Measurements from ENCODE around the gene GRK7. TPM values are rescaled to one million over a fixed set of nuclear protein-coding genes. Genes with fewer than 3 reads are reported as not detected.

GRK7 gene
- total and polyA plus RNA-seq, 9 of the 15 experiments (the other 6 are each of a cell fraction or from before 2014, with no cell fraction given), result 0.01 to 0.08 (median 0.04) TPM; not detected in 3

DNA sequence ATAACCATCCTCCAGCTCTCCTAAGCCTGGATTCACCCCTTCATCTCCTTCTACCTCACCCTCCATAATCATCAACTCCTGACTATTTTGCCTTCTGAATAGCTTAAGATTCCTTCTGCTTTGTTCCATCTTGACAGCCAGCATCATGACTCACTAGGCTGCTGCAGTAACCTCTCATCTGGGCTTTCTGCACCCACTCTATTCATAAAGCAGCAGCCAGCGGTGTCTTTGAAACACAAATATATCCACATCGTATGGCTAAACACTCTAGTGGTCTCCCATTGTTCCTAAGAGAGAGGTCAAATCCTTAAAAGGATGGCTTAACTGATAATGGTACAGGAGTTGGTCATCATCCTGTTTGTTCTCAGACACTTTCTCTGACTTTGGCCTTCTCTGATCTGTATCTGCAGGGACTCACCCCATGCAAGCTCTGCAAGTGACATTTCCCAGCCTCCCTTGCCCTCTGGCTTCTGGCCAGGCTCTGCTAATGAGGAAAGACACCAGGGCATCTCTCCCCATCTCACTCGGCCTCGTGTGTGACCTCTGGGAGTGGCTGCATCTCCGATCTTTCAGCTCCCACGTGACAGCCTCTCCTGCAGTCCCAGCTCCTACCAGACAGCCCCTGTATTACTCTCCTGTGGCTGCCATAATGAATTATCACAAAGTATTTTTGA, 6.2 kb downstream of the GRK7 start (continued):
- TF ChIP-seq, protein P1, sequence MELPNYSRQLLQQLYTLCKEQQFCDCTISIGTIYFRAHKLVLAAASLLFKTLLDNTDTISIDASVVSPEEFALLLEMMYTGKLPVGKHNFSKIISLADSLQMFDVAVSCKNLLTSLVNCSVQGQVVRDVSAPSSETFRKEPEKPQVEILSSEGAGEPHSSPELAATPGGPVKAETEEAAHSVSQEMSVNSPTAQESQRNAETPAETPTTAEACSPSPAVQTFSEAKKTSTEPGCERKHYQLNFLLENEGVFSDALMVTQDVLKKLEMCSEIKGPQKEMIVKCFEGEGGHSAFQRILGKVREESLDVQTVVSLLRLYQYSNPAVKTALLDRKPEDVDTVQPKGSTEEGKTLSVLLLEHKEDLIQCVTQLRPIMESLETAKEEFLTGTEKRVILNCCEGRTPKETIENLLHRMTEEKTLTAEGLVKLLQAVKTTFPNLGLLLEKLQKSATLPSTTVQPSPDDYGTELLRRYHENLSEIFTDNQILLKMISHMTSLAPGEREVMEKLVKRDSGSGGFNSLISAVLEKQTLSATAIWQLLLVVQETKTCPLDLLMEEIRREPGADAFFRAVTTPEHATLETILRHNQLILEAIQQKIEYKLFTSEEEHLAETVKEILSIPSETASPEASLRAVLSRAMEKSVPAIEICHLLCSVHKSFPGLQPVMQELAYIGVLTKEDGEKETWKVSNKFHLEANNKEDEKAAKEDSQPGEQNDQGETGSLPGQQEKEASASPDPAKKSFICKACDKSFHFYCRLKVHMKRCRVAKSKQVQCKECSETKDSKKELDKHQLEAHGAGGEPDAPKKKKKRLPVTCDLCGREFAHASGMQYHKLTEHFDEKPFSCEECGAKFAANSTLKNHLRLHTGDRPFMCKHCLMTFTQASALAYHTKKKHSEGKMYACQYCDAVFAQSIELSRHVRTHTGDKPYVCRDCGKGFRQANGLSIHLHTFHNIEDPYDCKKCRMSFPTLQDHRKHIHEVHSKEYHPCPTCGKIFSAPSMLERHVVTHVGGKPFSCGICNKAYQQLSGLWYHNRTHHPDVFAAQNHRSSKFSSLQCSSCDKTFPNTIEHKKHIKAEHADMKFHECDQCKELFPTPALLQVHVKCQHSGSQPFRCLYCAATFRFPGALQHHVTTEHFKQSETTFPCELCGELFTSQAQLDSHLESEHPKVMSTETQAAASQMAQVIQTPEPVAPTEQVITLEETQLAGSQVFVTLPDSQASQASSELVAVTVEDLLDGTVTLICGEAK (IDR thresholded peaks at IDR 0.05), result no peak
- TF ChIP-seq, protein P1 (CRISPR knock-in tag; IDR thresholded peaks at IDR 0.05), result no peak
- TF ChIP-seq, protein P2, sequence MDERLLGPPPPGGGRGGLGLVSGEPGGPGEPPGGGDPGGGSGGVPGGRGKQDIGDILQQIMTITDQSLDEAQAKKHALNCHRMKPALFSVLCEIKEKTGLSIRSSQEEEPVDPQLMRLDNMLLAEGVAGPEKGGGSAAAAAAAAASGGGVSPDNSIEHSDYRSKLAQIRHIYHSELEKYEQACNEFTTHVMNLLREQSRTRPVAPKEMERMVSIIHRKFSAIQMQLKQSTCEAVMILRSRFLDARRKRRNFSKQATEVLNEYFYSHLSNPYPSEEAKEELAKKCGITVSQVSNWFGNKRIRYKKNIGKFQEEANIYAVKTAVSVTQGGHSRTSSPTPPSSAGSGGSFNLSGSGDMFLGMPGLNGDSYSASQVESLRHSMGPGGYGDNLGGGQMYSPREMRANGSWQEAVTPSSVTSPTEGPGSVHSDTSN (CRISPR knock-in tag; IDR thresholded peaks at IDR 0.05; ENCODE audit: low read depth), result no peak
- TF ChIP-seq, protein P2 (tag; conservative IDR thresholded peaks at IDR 0.05; ENCODE audit: low read depth), result 0 out of 2 replicates have a peak, but pooled peaks have one; percentile 24
- TF ChIP-seq TBP (optimal IDR thresholded peaks at IDR 0.05; ENCODE audit: low read depth, low read length) (peak; percentile 26), IFI16 (CRISPR knock-in tag; IDR thresholded peaks at IDR 0.05) (no peak), E2F3 (CRISPR knock-in tag; IDR thresholded peaks at IDR 0.05) (no peak), ZFP36 (IDR thresholded peaks at IDR 0.05; ENCODE audit: low read depth, low read length, partially characterized antibody) (no peak), KDM2B (CRISPR knock-in tag; IDR thresholded peaks at IDR 0.05) (no peak), ETV5 (CRISPR knock-in tag; IDR thresholded peaks at IDR 0.05; ENCODE audit: low read depth) (no peak), ZNF696 (CRISPR knock-in tag; conservative IDR thresholded peaks at IDR 0.05) (no peak), RBM14 (IDR thresholded peaks at IDR 0.05; ENCODE audit: borderline replicate concordance, insufficient read depth, low read depth, low read length) (no peak)
- TF ChIP-seq, protein P3, sequence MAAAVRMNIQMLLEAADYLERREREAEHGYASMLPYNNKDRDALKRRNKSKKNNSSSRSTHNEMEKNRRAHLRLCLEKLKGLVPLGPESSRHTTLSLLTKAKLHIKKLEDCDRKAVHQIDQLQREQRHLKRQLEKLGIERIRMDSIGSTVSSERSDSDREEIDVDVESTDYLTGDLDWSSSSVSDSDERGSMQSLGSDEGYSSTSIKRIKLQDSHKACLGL (CRISPR knock-in tag; IDR thresholded peaks at IDR 0.05; ENCODE audit: borderline replicate concordance, poor library complexity, severe bottlenecking), result no peak
- TF ChIP-seq, protein P4, sequence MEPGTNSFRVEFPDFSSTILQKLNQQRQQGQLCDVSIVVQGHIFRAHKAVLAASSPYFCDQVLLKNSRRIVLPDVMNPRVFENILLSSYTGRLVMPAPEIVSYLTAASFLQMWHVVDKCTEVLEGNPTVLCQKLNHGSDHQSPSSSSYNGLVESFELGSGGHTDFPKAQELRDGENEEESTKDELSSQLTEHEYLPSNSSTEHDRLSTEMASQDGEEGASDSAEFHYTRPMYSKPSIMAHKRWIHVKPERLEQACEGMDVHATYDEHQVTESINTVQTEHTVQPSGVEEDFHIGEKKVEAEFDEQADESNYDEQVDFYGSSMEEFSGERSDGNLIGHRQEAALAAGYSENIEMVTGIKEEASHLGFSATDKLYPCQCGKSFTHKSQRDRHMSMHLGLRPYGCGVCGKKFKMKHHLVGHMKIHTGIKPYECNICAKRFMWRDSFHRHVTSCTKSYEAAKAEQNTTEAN (CRISPR knock-in tag; IDR thresholded peaks at IDR 0.05), result no peak

Data from K562 (cell line).